ENCODE measurements around the gene NADK2. TPM values are rescaled to one million over a fixed set of nuclear protein-coding genes. Genes with fewer than 3 reads are reported as not detected.

NADK2 gene
- total RNA-seq, 1 donor from 2014 or later = 20.7 TPM

DNA sequence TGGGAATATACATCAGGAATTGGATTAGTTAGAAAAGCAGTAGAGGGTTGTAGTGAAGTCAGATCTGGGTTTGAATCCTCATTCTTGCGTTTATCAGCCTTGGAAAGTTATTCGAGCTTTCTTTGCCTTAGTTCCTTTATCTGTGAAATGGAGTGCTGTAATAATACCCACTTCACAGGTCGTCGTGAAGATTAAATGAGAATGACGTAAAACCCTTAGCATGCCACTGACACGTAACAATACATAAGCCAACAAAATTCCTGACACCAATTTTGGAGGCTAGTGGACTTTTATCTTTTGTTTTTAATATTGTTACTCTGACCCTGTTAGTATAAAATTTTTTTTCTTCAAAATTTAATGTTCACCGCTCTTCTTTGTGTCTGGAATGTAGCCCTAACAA is 86.4 kb downstream of the NADK2 start:
- Mint-ChIP-seq H3K27ac (ENCODE audit: unreplicated experiment) (no peak overlapping the region), H3K4me1 (ENCODE audit: low read depth, unreplicated experiment) (peaks cover 41% of the 10 kb centered on the region), H3K4me3 (ENCODE audit: unreplicated experiment) (no peak overlapping the region), H3K9me3 (ENCODE audit: unreplicated experiment) (peaks cover 2% of the 10 kb centered on the region), H3K36me3 (ENCODE audit: low read depth, unreplicated experiment) (peaks cover 10% of the 10 kb centered on the region), H3K27me3 (ENCODE audit: low read depth, unreplicated experiment) (no peaks in the 10 kb centered on the region)
- Histone ChIP-seq H3K4me2 (ENCODE audit: low read length) (no peak overlapping the region), H3K4me3 (ENCODE audit: insufficient read depth, low read depth, low read length) (no peak overlapping the region), H3K27me3 (ENCODE audit: insufficient read depth, low read length) (no peaks in the 10 kb centered on the region), H3K9ac (ENCODE audit: low read length) (no peak overlapping the region), H2AFZ (ENCODE audit: low read depth, low read length) (no peak overlapping the region), H3K27ac (ENCODE audit: low read depth, low read length) (no peak overlapping the region), H3K79me2 (ENCODE audit: insufficient read depth, low read length) (peaks cover 74% of the 10 kb centered on the region), H4K20me1 (ENCODE audit: insufficient read depth, low read length) (peaks cover 16% of the 10 kb centered on the region), H3K4me1 (ENCODE audit: insufficient read depth, low read length) (peaks cover 25% of the 10 kb centered on the region), H3K9me3 (ENCODE audit: insufficient read depth, low read depth, low read length) (no peaks in the 10 kb centered on the region), H3K36me3 (ENCODE audit: insufficient read depth, low read length) (peaks cover 17% of the 10 kb centered on the region)
- no peak for FAIRE-seq
- DNase-seq (ENCODE audit: low read depth) = no peak
- TF ChIP-seq CTCF (IDR thresholded peaks at IDR 0.05; ENCODE audit: insufficient read depth, low read depth, low read length) = no peak
- TF ChIP-seq EZH2 (IDR thresholded peaks at IDR 0.05; ENCODE audit: insufficient read depth, low read length) = no peak

DNA sequence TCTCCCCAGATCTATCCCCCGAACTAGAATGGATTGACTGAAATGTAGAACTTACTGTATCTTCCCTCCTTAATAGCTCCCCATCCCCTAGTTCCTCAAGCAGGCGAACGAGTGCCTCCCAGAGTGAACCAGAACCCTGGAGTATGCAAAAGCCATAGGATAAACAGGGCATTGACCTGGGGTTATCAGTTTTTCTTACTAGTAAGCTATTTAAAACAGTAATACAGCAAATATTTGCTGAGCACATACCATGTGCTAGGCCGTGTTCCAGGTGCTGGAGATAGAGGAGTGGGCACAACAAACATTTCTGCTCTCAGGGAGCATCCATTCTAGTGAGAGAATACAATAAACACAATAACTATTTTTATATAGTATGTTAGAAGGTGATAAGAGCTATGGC is 88.0 kb downstream of the NADK2 start:
- FAIRE-seq (no peak), DNase-seq (ENCODE audit: low read depth) (no peak)
- Mint-ChIP-seq H3K27me3 (ENCODE audit: low read depth, unreplicated experiment) (no peaks in the 10 kb centered on the region), H3K4me3 (ENCODE audit: unreplicated experiment) (peak overlapping the region; percentile 94), H3K27ac (ENCODE audit: unreplicated experiment) (no peak overlapping the region), H3K9me3 (ENCODE audit: unreplicated experiment) (peaks cover 2% of the 10 kb centered on the region), H3K4me1 (ENCODE audit: low read depth, unreplicated experiment) (peaks cover 41% of the 10 kb centered on the region), H3K36me3 (ENCODE audit: low read depth, unreplicated experiment) (peaks cover 10% of the 10 kb centered on the region)
- Histone ChIP-seq H3K27ac (ENCODE audit: low read depth, low read length) (no peak overlapping the region), H3K27me3 (ENCODE audit: insufficient read depth, low read length) (no peaks in the 10 kb centered on the region), H3K79me2 (ENCODE audit: insufficient read depth, low read length) (peaks cover 59% of the 10 kb centered on the region), H3K4me3 (ENCODE audit: insufficient read depth, low read depth, low read length) (peak overlapping the region; percentile 88), H4K20me1 (ENCODE audit: insufficient read depth, low read length) (peaks cover 7% of the 10 kb centered on the region), H3K9me3 (ENCODE audit: insufficient read depth, low read depth, low read length) (no peaks in the 10 kb centered on the region), H3K36me3 (ENCODE audit: insufficient read depth, low read length) (peaks cover 6% of the 10 kb centered on the region), H2AFZ (ENCODE audit: low read depth, low read length) (no peak overlapping the region), H3K9ac (ENCODE audit: low read length) (peak overlapping the region; percentile 87), H3K4me2 (ENCODE audit: low read length) (peak overlapping the region; percentile 88), H3K4me1 (ENCODE audit: insufficient read depth, low read length) (peaks cover 25% of the 10 kb centered on the region)
- TF ChIP-seq CTCF (IDR thresholded peaks at IDR 0.05; ENCODE audit: insufficient read depth, low read depth, low read length) (no peak), EZH2 (IDR thresholded peaks at IDR 0.05; ENCODE audit: insufficient read depth, low read length) (no peak)

DNA sequence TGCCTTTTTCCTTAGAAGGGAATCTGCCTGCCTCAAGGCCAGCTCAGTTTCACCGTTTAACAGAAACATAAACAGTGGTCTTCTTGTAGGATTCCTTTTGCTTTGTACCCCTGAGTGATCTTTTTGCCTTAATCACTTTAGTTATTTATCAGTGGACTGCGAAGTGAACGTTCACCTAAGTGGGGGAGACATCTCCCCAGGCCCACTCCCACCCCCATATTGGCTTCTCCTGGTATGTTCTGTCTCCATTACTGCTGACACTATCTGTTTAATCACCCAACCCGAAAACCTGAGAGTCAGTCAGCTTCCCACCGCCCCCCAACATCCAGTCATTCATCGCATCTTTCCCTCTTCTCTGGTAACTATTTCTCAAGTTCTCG is 88.4 kb downstream of the NADK2 start:
- peaks cover 6% of the 10 kb centered on the region for H3K36me3 ChIP-seq (ENCODE audit: insufficient read depth, low read length)
- DNase-seq (ENCODE audit: low read depth) (no peak), FAIRE-seq (no peak)
- H3K4me3 Mint-ChIP-seq (ENCODE audit: unreplicated experiment) = peak overlapping the region; percentile 94
- peaks cover 2% of the 10 kb centered on the region for H3K9me3 Mint-ChIP-seq (ENCODE audit: unreplicated experiment)
- peaks cover 37% of the 10 kb centered on the region for H3K4me1 Mint-ChIP-seq (ENCODE audit: low read depth, unreplicated experiment)
- no peak overlapping the region for H3K27ac ChIP-seq (ENCODE audit: low read depth, low read length)
- peak overlapping the region; percentile 87 for H3K9ac ChIP-seq (ENCODE audit: low read length)
- H3K79me2 ChIP-seq (ENCODE audit: insufficient read depth, low read length) = peaks cover 55% of the 10 kb centered on the region
- no peaks in the 10 kb centered on the region for H3K9me3 ChIP-seq (ENCODE audit: insufficient read depth, low read depth, low read length)
- H2AFZ ChIP-seq (ENCODE audit: low read depth, low read length) = no peak overlapping the region
- H3K4me1 ChIP-seq (ENCODE audit: insufficient read depth, low read length) = peaks cover 25% of the 10 kb centered on the region
- peaks cover 8% of the 10 kb centered on the region for H3K36me3 Mint-ChIP-seq (ENCODE audit: low read depth, unreplicated experiment)
- H3K27me3 Mint-ChIP-seq (ENCODE audit: low read depth, unreplicated experiment) = no peaks in the 10 kb centered on the region
- peaks cover 4% of the 10 kb centered on the region for H4K20me1 ChIP-seq (ENCODE audit: insufficient read depth, low read length)
- peak overlapping the region; percentile 88 for H3K4me2 ChIP-seq (ENCODE audit: low read length)
- peak overlapping the region; percentile 88 for H3K4me3 ChIP-seq (ENCODE audit: insufficient read depth, low read depth, low read length)
- no peak for TF ChIP-seq CTCF (IDR thresholded peaks at IDR 0.05; ENCODE audit: insufficient read depth, low read depth, low read length)
- no peak for TF ChIP-seq EZH2 (IDR thresholded peaks at IDR 0.05; ENCODE audit: insufficient read depth, low read length)
- H3K27me3 ChIP-seq (ENCODE audit: insufficient read depth, low read length) = no peaks in the 10 kb centered on the region
- no peak overlapping the region for H3K27ac Mint-ChIP-seq (ENCODE audit: unreplicated experiment)

All from astrocyte (in vitro differentiated cells and primary cell).